ENCODE measurements around the gene MEP1B. TPM values are rescaled to one million over a fixed set of nuclear protein-coding genes. Genes with fewer than 3 reads are reported as not detected.
"Not testable (repeated sequence)": the region's sequence is repeated elsewhere in the genome, so short reads cannot be mapped to it uniquely, and the experiment has no call there.

The MEP1B gene
- polyA plus RNA-seq, 1 experiment: not detected

GRCh38 chr18:32174719-32175118 lies 15.1 kb upstream of the MEP1B start:
- DNase-seq (ENCODE audit: low read depth): no peak
- Histone ChIP-seq H3K4me3 (ENCODE audit: low read depth, low read length) (no peak overlapping the region), H3K36me3 (ENCODE audit: control insufficient read depth, insufficient read depth, low read length) (no peaks in the 10 kb centered on the region), H3K27me3 (ENCODE audit: control insufficient read depth, insufficient read depth, low read length) (no peaks in the 10 kb centered on the region)
- CTCF ChIA-PET: no interaction called here
- no peak for TF ChIP-seq CTCF (IDR thresholded peaks at IDR 0.05; ENCODE audit: insufficient read depth, low read depth, low read length)
- POLR2A ChIA-PET: no interaction called here

GRCh38 chr18:32175265-32175664 lies 14.6 kb upstream of the MEP1B start:
- Histone ChIP-seq H3K27me3 (ENCODE audit: control insufficient read depth, insufficient read depth, low read length) (no peaks in the 10 kb centered on the region), H3K36me3 (ENCODE audit: control insufficient read depth, insufficient read depth, low read length) (no peaks in the 10 kb centered on the region), H3K4me3 (ENCODE audit: low read depth, low read length) (no peak overlapping the region)
- CTCF ChIA-PET: interaction anchor here (1.1 to 1.2 kb wide), 3 partner anchors 10 to 375 kb away, joined by 3 to 4 read pairs (median 3); no protein-coding TSS in a partner anchor
- DNase-seq (ENCODE audit: low read depth): no peak
- TF ChIP-seq CTCF (IDR thresholded peaks at IDR 0.05; ENCODE audit: insufficient read depth, low read depth, low read length): no peak
- POLR2A ChIA-PET: no interaction called here

GRCh38 chr18:32176745-32177144 lies 13.1 kb upstream of the MEP1B start:
- POLR2A ChIA-PET, CTCF ChIA-PET: not testable (repeated sequence)

GRCh38 chr18:32177530-32177929 lies 12.3 kb upstream of the MEP1B start:
- Histone ChIP-seq H3K4me3 (ENCODE audit: low read depth, low read length) (no peak overlapping the region), H3K27me3 (ENCODE audit: control insufficient read depth, insufficient read depth, low read length) (no peaks in the 10 kb centered on the region), H3K36me3 (ENCODE audit: control insufficient read depth, insufficient read depth, low read length) (no peaks in the 10 kb centered on the region)
- TF ChIP-seq CTCF (IDR thresholded peaks at IDR 0.05; ENCODE audit: insufficient read depth, low read depth, low read length): no peak
- ChIA-PET CTCF (no interaction called here), POLR2A (no interaction called here)
- no peak for DNase-seq (ENCODE audit: low read depth)

More at GRCh38 chr18:32176745-32177144, 13.1 kb upstream of the MEP1B start:
- not testable (repeated sequence) for DNase-seq (ENCODE audit: low read depth); H3K4me3 ChIP-seq (ENCODE audit: low read depth, low read length); H3K36me3 ChIP-seq (ENCODE audit: control insufficient read depth, insufficient read depth, low read length); H3K27me3 ChIP-seq (ENCODE audit: control insufficient read depth, insufficient read depth, low read length)

- Histone ChIP-seq H3K27me3 (ENCODE audit: control insufficient read depth, insufficient read depth, low read length) (no peaks in the 10 kb centered on the region), H3K4me3 (ENCODE audit: low read depth, low read length) (no peak overlapping the region), H3K36me3 (ENCODE audit: control insufficient read depth, insufficient read depth, low read length) (no peaks in the 10 kb centered on the region)
- no peak for DNase-seq (ENCODE audit: low read depth)
- no peak for TF ChIP-seq CTCF (IDR thresholded peaks at IDR 0.05; ENCODE audit: insufficient read depth, low read depth, low read length)
- POLR2A ChIA-PET: no interaction called here
- CTCF ChIA-PET: interaction anchor here (0.6 kb wide), 1 partner anchor 325 kb away, joined by 3 read pairs; no protein-coding TSS in a partner anchor
Observed at GRCh38 chr18:32183503-32183902, 6.3 kb upstream of the MEP1B start.

- no peak for TF ChIP-seq CTCF (IDR thresholded peaks at IDR 0.05; ENCODE audit: insufficient read depth, low read depth, low read length)
- no peak for DNase-seq (ENCODE audit: low read depth)
- CTCF ChIA-PET: no interaction called here
- Histone ChIP-seq H3K27me3 (ENCODE audit: control insufficient read depth, insufficient read depth, low read length) (no peaks in the 10 kb centered on the region), H3K36me3 (ENCODE audit: control insufficient read depth, insufficient read depth, low read length) (no peaks in the 10 kb centered on the region), H3K4me3 (ENCODE audit: low read depth, low read length) (no peak overlapping the region)
- POLR2A ChIA-PET: no interaction called here
Observed at GRCh38 chr18:32190209-32190608, 370 bp downstream of the MEP1B start.
